Karpas-422 (cell line): ENCODE data around the gene MAGEF1. TPM values are rescaled to one million over a fixed set of nuclear protein-coding genes. Genes with fewer than 3 reads are reported as not detected.
A peak's percentile ranks its signal among the peaks of the same experiment; 100 is the strongest.

Experiments used
- DNase-seq: peaks from one replicate; pipeline ENCODE4 v3.0.0-alpha.2; 2015
- H2AFZ ChIP-seq: fragments of 200-600 bp; sonication (generic); 2 replicates; pipeline ENCODE4 v1.6.1; 2014; ENCODE audit warnings: antibody characterized with exemption, low read length, mixed read lengths
- H3K27ac ChIP-seq: fragments of 200-600 bp; sonication (generic); 2 replicates; pipeline ENCODE4 v1.5.1; 2014; ENCODE audit warnings: mild to moderate bottlenecking, low read length, moderate library complexity
- H3K27me3 ChIP-seq: fragments of 200-600 bp; sonication (generic); 2 replicates; pipeline ENCODE4 v1.6.1; 2014; ENCODE audit warnings: low read length, mixed read lengths
- H3K36me3 ChIP-seq: fragments of 200-600 bp; sonication (generic); 2 replicates; pipeline ENCODE4 v1.6.1; 2014; ENCODE audit warnings: low read length, mixed read lengths; ENCODE audit not compliant: insufficient read depth
- H3K4me1 ChIP-seq: fragments of 200-600 bp; sonication (generic); 2 replicates; pipeline ENCODE4 v1.6.1; 2014; ENCODE audit warnings: mild to moderate bottlenecking, low read length, mixed read lengths
- H3K4me2 ChIP-seq: fragments of 200-600 bp; sonication (generic); 2 replicates; pipeline ENCODE4 v1.6.1; 2014; ENCODE audit warnings: low read length, low read depth, mild to moderate bottlenecking; ENCODE audit not compliant: poor library complexity, severe bottlenecking
- H3K4me3 ChIP-seq: fragments of 200-600 bp; sonication (generic); 2 replicates; pipeline ENCODE4 v1.5.1; 2014; ENCODE audit warnings: mild to moderate bottlenecking, antibody characterized with exemption, low read length, mixed read lengths
- H3K79me2 ChIP-seq: fragments of 200-600 bp; sonication (generic); 2 replicates; pipeline ENCODE4 v1.6.1; 2014; ENCODE audit warnings: mild to moderate bottlenecking, low read length, mixed read lengths
- H3K9ac ChIP-seq: fragments of 200-600 bp; sonication (generic); 2 replicates; pipeline ENCODE4 v1.6.0; 2014; ENCODE audit warnings: low read length
- H3K9me2 ChIP-seq: fragments of 200-600 bp; sonication (generic), shearing (Covaris generic); replicated peaks from 2 replicates; pipeline ENCODE4 v1.6.0; 2014; ENCODE audit warnings: mild to moderate bottlenecking, low read length, moderate library complexity; ENCODE audit not compliant: insufficient read depth
- H3K9me3 ChIP-seq: fragments of 300-700, 200-600 bp; sonication (generic); 2 replicates; pipeline ENCODE4 v1.6.1; 2014; ENCODE audit warnings: low read length, mixed read lengths
- H4K20me1 ChIP-seq: fragments of 200-600 bp; sonication (generic); 2 replicates; pipeline ENCODE4 v1.6.1; 2014; ENCODE audit warnings: mild to moderate bottlenecking, antibody characterized with exemption, low read length, low read depth; ENCODE audit not compliant: insufficient read depth
- total RNA-seq: library from RNA; depleted of rRNA; stranded (reverse); fragments of >200 nt; shearing (Covaris generic); gene quantifications from 2 replicates; pipeline ENCODE4 v1.2.3, GENCODE V29; 2014; ENCODE audit warnings: low replicate concordance

Gene MAGEF1
- total RNA-seq, 1 experiment from 2014 or later = 50.8 TPM

- H3K4me1 ChIP-seq = peaks cover 36% of the 10 kb centered on the region
- H3K4me3 ChIP-seq = peak overlapping the region; percentile 17; the same call in 1 of the 2 replicates
- H3K9ac ChIP-seq = peak overlapping the region; percentile 44
- DNase-seq = peak; percentile 93
- no peaks in the 10 kb centered on the region for H3K9me3 ChIP-seq
- no peak overlapping the region for H3K27ac ChIP-seq
- H3K27me3 ChIP-seq = no peaks in the 10 kb centered on the region; the same call in 1 of the 2 replicates
- no peaks in the 10 kb centered on the region for H3K79me2 ChIP-seq
- no peaks in the 10 kb centered on the region for H3K36me3 ChIP-seq
- peak overlapping the region; percentile 79; the same call in 1 of the 2 replicates for H2AFZ ChIP-seq
- H3K4me2 ChIP-seq = peak overlapping the region; percentile 58
- H4K20me1 ChIP-seq = no peaks in the 10 kb centered on the region
- H3K9me2 ChIP-seq = no peaks in the 10 kb centered on the region
Observed at GRCh38 chr3:184676927-184677326, 34.9 kb downstream of the MAGEF1 start.

- no peaks in the 10 kb centered on the region; the same call in 1 of the 2 replicates for H3K27me3 ChIP-seq
- H4K20me1 ChIP-seq = no peaks in the 10 kb centered on the region
- H2AFZ ChIP-seq = no peak overlapping the region
- no peaks in the 10 kb centered on the region for H3K9me3 ChIP-seq
- no peaks in the 10 kb centered on the region for H3K9me2 ChIP-seq
- DNase-seq = no peak
- no peaks in the 10 kb centered on the region for H3K79me2 ChIP-seq
- H3K4me2 ChIP-seq = no peak overlapping the region
- H3K4me3 ChIP-seq = no peak overlapping the region
- H3K36me3 ChIP-seq = no peaks in the 10 kb centered on the region
- H3K9ac ChIP-seq = no peak overlapping the region
- H3K27ac ChIP-seq = no peak overlapping the region
- H3K4me1 ChIP-seq = peaks cover 36% of the 10 kb centered on the region
Observed at GRCh38 chr3:184674626-184675025, 37.2 kb downstream of the MAGEF1 start.

GRCh38 chr3:184672977-184673870 is 38.6 kb downstream of the MAGEF1 start:
- no peak overlapping the region for H3K27ac ChIP-seq
- no peaks in the 10 kb centered on the region for H4K20me1 ChIP-seq
- H3K36me3 ChIP-seq = no peaks in the 10 kb centered on the region
- H3K9me2 ChIP-seq = no peaks in the 10 kb centered on the region
- DNase-seq = no peak
- H3K4me1 ChIP-seq = peaks cover 25% of the 10 kb centered on the region
- H3K4me2 ChIP-seq = no peak overlapping the region
- no peaks in the 10 kb centered on the region for H3K79me2 ChIP-seq
- H3K9me3 ChIP-seq = no peaks in the 10 kb centered on the region
- no peaks in the 10 kb centered on the region; the same call in 1 of the 2 replicates for H3K27me3 ChIP-seq
- no peak overlapping the region for H2AFZ ChIP-seq
- no peak overlapping the region for H3K4me3 ChIP-seq
- no peak overlapping the region for H3K9ac ChIP-seq

- Histone ChIP-seq H3K9ac (no peak overlapping the region), H3K27me3 (no peaks in the 10 kb centered on the region; the same call in 1 of the 2 replicates), H3K9me3 (no peaks in the 10 kb centered on the region), H2AFZ (no peak overlapping the region), H3K79me2 (no peaks in the 10 kb centered on the region), H3K27ac (no peak overlapping the region), H3K9me2 (no peaks in the 10 kb centered on the region), H3K4me2 (no peak overlapping the region), H3K4me1 (peaks cover 16% of the 10 kb centered on the region), H3K36me3 (no peaks in the 10 kb centered on the region), H4K20me1 (no peaks in the 10 kb centered on the region), H3K4me3 (no peak overlapping the region)
- DNase-seq = no peak
Observed at GRCh38 chr3:184672335-184672734, 39.5 kb downstream of the MAGEF1 start.

GRCh38 chr3:184670091-184670602 is 41.7 kb downstream of the MAGEF1 start:
- no peak for DNase-seq
- Histone ChIP-seq H3K27me3 (no peaks in the 10 kb centered on the region; the same call in 1 of the 2 replicates), H3K27ac (no peak overlapping the region), H3K9me3 (no peaks in the 10 kb centered on the region), H2AFZ (no peak overlapping the region), H4K20me1 (no peaks in the 10 kb centered on the region), H3K79me2 (no peaks in the 10 kb centered on the region), H3K4me3 (no peak overlapping the region), H3K4me1 (peaks cover 4% of the 10 kb centered on the region; the same call in 1 of the 2 replicates), H3K9ac (no peak overlapping the region), H3K4me2 (no peak overlapping the region), H3K9me2 (no peaks in the 10 kb centered on the region), H3K36me3 (no peaks in the 10 kb centered on the region)

GRCh38 chr3:184669578-184669977 is 42.3 kb downstream of the MAGEF1 start:
- no peaks in the 10 kb centered on the region for H3K9me2 ChIP-seq
- no peak for DNase-seq
- H3K36me3 ChIP-seq = no peaks in the 10 kb centered on the region
- peaks cover 4% of the 10 kb centered on the region; the same call in 1 of the 2 replicates for H3K4me1 ChIP-seq
- no peaks in the 10 kb centered on the region for H3K9me3 ChIP-seq
- H3K4me3 ChIP-seq = no peak overlapping the region
- H3K9ac ChIP-seq = no peak overlapping the region
- no peaks in the 10 kb centered on the region; the same call in 1 of the 2 replicates for H3K27me3 ChIP-seq
- H3K27ac ChIP-seq = no peak overlapping the region
- no peak overlapping the region for H2AFZ ChIP-seq
- no peak overlapping the region for H3K4me2 ChIP-seq
- H4K20me1 ChIP-seq = no peaks in the 10 kb centered on the region
- H3K79me2 ChIP-seq = no peaks in the 10 kb centered on the region

GRCh38 chr3:184666442-184666841 is 45.4 kb downstream of the MAGEF1 start:
- Histone ChIP-seq H3K4me2 (no peak overlapping the region), H3K9me2 (no peaks in the 10 kb centered on the region), H3K9me3 (no peaks in the 10 kb centered on the region), H3K4me1 (no peaks in the 10 kb centered on the region), H4K20me1 (no peaks in the 10 kb centered on the region), H3K79me2 (no peaks in the 10 kb centered on the region), H2AFZ (no peak overlapping the region), H3K27me3 (no peaks in the 10 kb centered on the region), H3K4me3 (no peak overlapping the region), H3K27ac (no peak overlapping the region), H3K36me3 (no peaks in the 10 kb centered on the region), H3K9ac (no peak overlapping the region)
- no peak for DNase-seq

- H3K4me3 ChIP-seq = no peak overlapping the region
- H3K9me2 ChIP-seq = no peaks in the 10 kb centered on the region
- no peaks in the 10 kb centered on the region for H3K79me2 ChIP-seq
- no peaks in the 10 kb centered on the region for H4K20me1 ChIP-seq
- H3K36me3 ChIP-seq = no peaks in the 10 kb centered on the region
- H3K9me3 ChIP-seq = no peaks in the 10 kb centered on the region
- H2AFZ ChIP-seq = no peak overlapping the region
- H3K4me2 ChIP-seq = no peak overlapping the region
- H3K27me3 ChIP-seq = no peaks in the 10 kb centered on the region
- H3K4me1 ChIP-seq = no peaks in the 10 kb centered on the region
- H3K9ac ChIP-seq = no peak overlapping the region
- H3K27ac ChIP-seq = no peak overlapping the region
- DNase-seq = no peak
Observed at GRCh38 chr3:184665101-184665500, 46.8 kb downstream of the MAGEF1 start.
